GM12878 (cell line): Measurements from ENCODE around the gene MTHFD1L. TPM values are rescaled to one million over a fixed set of nuclear protein-coding genes. Genes with fewer than 3 reads are reported as not detected.

ENCODE experiments used
- ATAC-seq: fragments of 200-7000 bp; cut with Tn5 transposase; 3 replicates; pipeline ENCODE4 v1.9.1; 2020; ENCODE audit warnings: mild to moderate bottlenecking, moderate library complexity
- BruUV-seq: library from RNA; stranded (reverse); fragments of 400-500 nt; replicated peaks from 2 replicates; lab custom pipeline; 2021; lab: Mats Ljungman, UMichigan
- CTCF ChIA-PET: fragments of 300-600 bp; sonication (Branson Sonifier 250); formaldehyde crosslinking; extraction: SDS; loops from one replicate; lab custom pipeline; 2021; ENCODE audit warnings: inconsistent platforms; lab: Yijun Ruan, JAX
- POLR2A ChIA-PET: fragments of 350-600 bp; formaldehyde crosslinking; extraction: SDS; loops from one replicate; lab custom pipeline; 2021; ENCODE audit warnings: inconsistent platforms; lab: Charles Lee
- RAD21 ChIA-PET: fragments of 300-600 bp; sonication (Branson Sonifier 250); formaldehyde crosslinking; loops from one replicate; lab custom pipeline; 2023; ENCODE audit warnings: antibody characterized with exemption; ENCODE audit not compliant: unreplicated experiment; lab: Charles Lee
- SMC1A ChIA-PET: fragments of 300-600 bp; sonication (Branson Sonifier 250); formaldehyde crosslinking; loops from one replicate; lab custom pipeline; 2023; ENCODE audit not compliant: unreplicated experiment, uncharacterized antibody; lab: Charles Lee
- DNase-seq: peaks from one replicate; pipeline ENCODE4 v3.0.0-alpha.2; 2011; ENCODE audit warnings: low read depth, low spot score
- FAIRE-seq: peaks from 3 replicates; lab custom pipeline; 2011; peaks lifted over from hg19 to GRCh38; lab: Jason Lieb, UNC
- H2AFZ ChIP-seq: 2 replicates; pipeline ENCODE4 v1.6.0; 2011; ENCODE audit warnings: low read depth, low read length, control low read depth; ENCODE audit not compliant: control insufficient read depth
- H3K27ac ChIP-seq: 2 replicates; pipeline ENCODE4 v1.5.1; 2011; ENCODE audit warnings: control low read depth; ENCODE audit not compliant: control insufficient read depth, insufficient read depth
- H3K27me3 ChIP-seq, 2 experiments: replicated peaks in 1 of 2; 2 replicates each; pipeline versions ENCODE4 v1.6.0 to v1.6.1; 2011; ENCODE audit warnings: low read length in 1 of 2; ENCODE audit not compliant: control insufficient read depth in 2 of 2, insufficient read depth in 2 of 2
- H3K36me3 ChIP-seq, 2 experiments: 2 replicates each; pipeline ENCODE4 v1.5.1; 2011; ENCODE audit warnings: low read length in 1 of 2; ENCODE audit not compliant: control insufficient read depth in 2 of 2, insufficient read depth in 2 of 2
- H3K4me1 ChIP-seq: 2 replicates; pipeline ENCODE4 v1.6.1; 2011; ENCODE audit warnings: mild to moderate bottlenecking, low read length, moderate library complexity, mixed read lengths; ENCODE audit not compliant: control insufficient read depth, insufficient read depth
- H3K4me2 ChIP-seq: 2 replicates; pipeline ENCODE4 v1.6.0; 2011; ENCODE audit warnings: control low read depth; ENCODE audit not compliant: control insufficient read depth, insufficient read depth
- H3K4me3 ChIP-seq: fragments of 200-600 bp; sonication (generic); 2 replicates; pipeline ENCODE4 v1.5.1; 2016
- H3K79me2 ChIP-seq: 2 replicates; pipeline ENCODE4 v1.6.0; 2011; ENCODE audit warnings: low read length; ENCODE audit not compliant: control insufficient read depth, insufficient read depth
- H3K9ac ChIP-seq: 2 replicates; pipeline ENCODE4 v1.8.0; 2011; ENCODE audit warnings: low read length, control low read depth, mixed read lengths; ENCODE audit not compliant: control insufficient read depth, insufficient read depth
- H3K9me3 ChIP-seq: replicated peaks from 3 replicates; pipeline ENCODE4 v1.5.1; 2011; ENCODE audit warnings: mild to moderate bottlenecking, low read length; ENCODE audit not compliant: control insufficient read depth, insufficient read depth
- H4K20me1 ChIP-seq: 2 replicates; pipeline ENCODE4 v1.6.0; 2011; ENCODE audit not compliant: control insufficient read depth, insufficient read depth
- HDGF ChIP-seq: fragments of 450-650 bp; IDR thresholded peaks from 2 replicates; pipeline ENCODE4 v1.6.1; 2016; ENCODE audit warnings: antibody characterized with exemption
- KAT2A ChIP-seq: conservative IDR thresholded peaks from 2 replicates; pipeline ENCODE4 v1.6.1; 2011; ENCODE audit warnings: low read depth, low read length; ENCODE audit not compliant: control insufficient read depth
- LARP7 ChIP-seq: fragments of 450-650 bp; IDR thresholded peaks from 2 replicates; pipeline ENCODE4 v1.6.1; 2017; ENCODE audit warnings: mild to moderate bottlenecking
- MTA2 ChIP-seq: fragments of 450-650 bp; IDR thresholded peaks from 2 replicates; pipeline ENCODE4 v1.6.1; 2016; ENCODE audit warnings: low read depth, mild to moderate bottlenecking, moderate library complexity
- MXI1 ChIP-seq: fragments of 150-350 bp; IDR thresholded peaks from 2 replicates; pipeline ENCODE4 v1.6.1; 2011; ENCODE audit warnings: low read depth, mild to moderate bottlenecking, inconsistent platforms, low read length, improper control_type of control experiment
- PBX3 ChIP-seq: IDR thresholded peaks from 2 replicates; pipeline ENCODE4 v1.6.1; 2011; ENCODE audit warnings: mild to moderate bottlenecking, low read depth, low read length, moderate library complexity; ENCODE audit not compliant: insufficient replicate concordance
- TARDBP ChIP-seq: IDR thresholded peaks from 2 replicates; pipeline ENCODE4 v1.6.1; 2016; ENCODE audit warnings: borderline replicate concordance
- YY1 ChIP-seq: IDR thresholded peaks from 2 replicates; pipeline ENCODE4 v1.6.1; 2011; ENCODE audit warnings: low read depth, mild to moderate bottlenecking, low read length
- ZNF622 ChIP-seq: fragments of 450-650 bp; IDR thresholded peaks from 2 replicates; pipeline ENCODE4 v1.6.1; 2017; ENCODE audit warnings: mild to moderate bottlenecking, inconsistent platforms
- ZNF687 ChIP-seq: fragments of 450-650 bp; IDR thresholded peaks from 2 replicates; pipeline ENCODE4 v1.6.1; 2017; ENCODE audit warnings: mild to moderate bottlenecking, moderate library complexity
- WGBS: methylation state at CpG from one replicate; pipeline ENCODE4 v1.1.6; 2016; ENCODE audit warnings: low lambda C conversion rate; ENCODE audit not compliant: insufficient replicate concordance, insufficient coverage; ENCODE audit errors: missing lambda C conversion rate; 5-methylcytosine and 5-hydroxymethylcytosine counted together
- in situ Hi-C: fragments of 300-500 bp; cut with MboI; formaldehyde crosslinking; loops from 9 replicates; pipeline ENCODE4 v1.14.3; 2018; ENCODE audit warnings: mixed read lengths
- intact Hi-C: fragments of 100-400 bp; cut with micrococcal nuclease; formaldehyde crosslinking; loops from one replicate; pipeline ENCODE4 v1.14.2; 2022; ENCODE audit not compliant: unreplicated experiment
- polyA plus RNA-seq, 11 experiments: library from polyadenylated mRNA; depleted of rRNA in 4 of 11; unstranded in 6 of 11; stranded (reverse) in 5 of 11; fragments of >200 nt; fragmentation: Nextera tagmentation in 4 of 11; fragmentation: Illumina TruSeq in 1 of 11; extraction: Ambion mirVana in 4 of 11; extraction: Trizol in 1 of 11; gene quantifications; 1 replicate in 1 of 11; 2 replicates in 10 of 11; pipeline versions ENCODE4 v1.2.1 to v1.2.3, GENCODE V29; 2011 to 2016; ENCODE audit warnings: inconsistent platforms in 2 of 11, missing spikeins in 2 of 11, low read depth in 1 of 11
- total RNA-seq, 4 experiments: library from RNA; depleted of rRNA in 3 of 4; stranded (reverse); fragments of >200 nt in 3 of 4; fragmentation: Illumina TruSeq in 1 of 4; extraction: Trizol in 1 of 4; gene quantifications; 2 replicates each; pipeline versions ENCODE4 v1.2.1 to v1.2.3, GENCODE V29; 2013 to 2021

Gene MTHFD1L
- total and polyA plus RNA-seq, 10 of the 15 experiments (the other 5 are each of a cell fraction or from before 2014, with no cell fraction given), result 11.7 to 75.5 (median 28.8) TPM

DNA sequence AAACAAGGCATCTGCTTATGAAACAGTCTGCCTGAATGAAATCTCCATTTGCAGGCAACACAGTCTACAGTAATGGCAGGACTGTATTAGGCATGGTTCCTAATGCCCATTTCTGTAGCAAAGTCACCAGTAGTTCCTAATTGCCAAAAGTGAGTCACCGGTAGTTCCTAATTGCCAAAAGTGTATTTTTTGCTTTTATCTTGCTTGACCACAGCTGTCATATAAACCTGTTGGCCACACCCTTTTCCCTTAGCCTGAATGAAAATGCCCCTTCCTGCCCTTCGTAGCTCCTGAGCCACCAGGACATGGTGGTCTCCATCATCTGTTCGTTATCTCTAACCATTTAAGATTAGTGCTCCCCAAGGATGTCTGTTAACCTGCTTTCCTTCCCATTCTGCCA, 34.5 kb downstream of the MTHFD1L start:
- Histone ChIP-seq H3K36me3 (peaks cover 0 to 2% of the 10 kb centered on the region in 2 experiments; a peak in 3 of 4 replicates), H2AFZ (no peak overlapping the region), H3K27ac (no peak overlapping the region), H3K4me3 (no peak overlapping the region), H3K27me3 (no peaks in the 10 kb centered on the region), H3K79me2 (peaks cover 1% of the 10 kb centered on the region; the same call in 1 of the 2 replicates), H4K20me1 (no peaks in the 10 kb centered on the region), H3K9me3 (no peaks in the 10 kb centered on the region), H3K4me1 (peaks cover 32% of the 10 kb centered on the region), H3K9ac (no peak overlapping the region), H3K4me2 (no peak overlapping the region)
- WGBS, result 98% methylated on average over 3 of the region's 3 CpGs
- ChIA-PET POLR2A (interaction anchor here (0.7 kb wide), 1 partner anchor 89 kb away, joined by 4 read pairs; no protein-coding TSS in a partner anchor), SMC1A (no interaction called here), CTCF (interaction anchor here (0.6 to 16.6 kb wide), 4 partner anchors 8 to 424 kb away, joined by 3 to 369 read pairs (median 34); no protein-coding TSS in a partner anchor), RAD21 (no interaction called here)
- in situ Hi-C loops, result no loop called here
- TF ChIP-seq PBX3 (no peak), ZNF622 (no peak), KAT2A (no peak), YY1 (no peak), LARP7 (no peak), TARDBP (no peak), ZNF687 (no peak), MTA2 (no peak), MXI1 (no peak), HDGF (no peak)
- FAIRE-seq (no peak), ATAC-seq (no peak), DNase-seq (no peak)
- BruUV-seq, result no TSS peak
- intact Hi-C loops, result no loop called here
